ENCODE results near the gene GAS2. TPM values are rescaled to one million over a fixed set of nuclear protein-coding genes. Genes with fewer than 3 reads are reported as not detected.

Gene GAS2
- total and polyA plus RNA-seq, 5 experiments from 2014 or later: 2.9 to 6.0 (median 5.0) TPM

DNA sequence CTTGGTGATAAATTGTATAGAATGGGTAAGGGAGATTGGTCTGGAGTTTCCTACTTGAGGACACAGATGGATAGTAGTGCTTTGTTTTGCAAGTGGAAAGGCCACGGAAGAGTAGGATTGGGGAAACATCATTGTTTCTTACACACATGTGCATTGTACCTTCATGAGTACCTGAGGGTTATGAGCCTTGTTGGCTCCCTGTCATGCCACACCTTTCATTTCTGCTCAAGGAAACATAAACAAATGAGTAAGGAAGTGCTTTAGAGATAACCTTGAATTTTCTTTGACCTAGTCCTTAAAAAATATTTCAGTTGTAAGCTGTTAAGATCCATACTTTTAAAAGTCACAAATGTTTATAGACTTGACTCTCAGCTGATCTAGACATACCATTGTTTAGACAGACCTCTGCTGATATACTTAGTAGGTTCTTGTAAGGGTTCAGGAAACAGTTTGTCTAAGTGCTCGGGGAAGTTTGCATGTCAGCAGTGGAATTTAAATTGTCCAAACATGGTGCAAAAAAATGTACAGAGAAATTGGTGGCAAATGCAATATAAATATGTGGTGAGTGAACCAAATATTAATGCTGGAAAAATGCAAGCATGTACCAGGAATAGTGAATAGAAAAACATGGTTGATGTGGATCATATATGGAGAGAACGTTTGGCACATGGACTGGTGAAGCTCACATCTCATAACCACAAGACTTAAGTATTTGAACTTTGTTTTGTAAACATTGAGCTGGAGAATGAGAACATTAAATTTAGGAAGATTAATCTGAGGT is 40.9 kb downstream of the GAS2 start:
- no peak for DNase-seq
- ATAC-seq: no peak
- Mint-ChIP-seq H3K27me3 (peaks cover 0 to 9% (median 3%) of the 10 kb centered on the region in 5 donors), H3K36me3 (peaks cover 0 to under 1% (median 0%) of the 10 kb centered on the region in 3 donors), H3K4me1 (peaks cover 0 to 7% (median 0%) of the 10 kb centered on the region in 4 donors), H3K9me3 (peaks cover 0 to 5% (median 0%) of the 10 kb centered on the region in 9 donors), H3K4me3 (no peak overlapping the region), H3K27ac (no peak overlapping the region)
- POLR2A ChIA-PET: no interaction called here

GRCh38 chr11:22711071-22711770 is 44.8 kb downstream of the GAS2 start:
- Mint-ChIP-seq H3K36me3 (peaks cover 0 to 11% (median 9%) of the 10 kb centered on the region in 3 donors), H3K9me3 (peaks cover 0 to 30% (median 5%) of the 10 kb centered on the region in 9 donors), H3K27ac (no peak overlapping the region), H3K4me1 (peaks cover 0 to 4% (median 0%) of the 10 kb centered on the region in 4 donors), H3K4me3 (no peak overlapping the region), H3K27me3 (peaks cover 0 to 9% (median 3%) of the 10 kb centered on the region in 5 donors)
- POLR2A ChIA-PET: no interaction called here
- no peak for ATAC-seq
- no peak for DNase-seq

GRCh38 chr11:22711880-22712279 is 45.5 kb downstream of the GAS2 start:
- peaks cover 0 to 30% (median 5%) of the 10 kb centered on the region in 9 donors for H3K9me3 Mint-ChIP-seq
- peaks cover 0 to 9% (median 3%) of the 10 kb centered on the region in 5 donors for H3K27me3 Mint-ChIP-seq
- H3K27ac Mint-ChIP-seq: no peak overlapping the region
- POLR2A ChIA-PET: no interaction called here
- no peak for ATAC-seq
- H3K4me1 Mint-ChIP-seq: peaks cover 0 to 4% (median 0%) of the 10 kb centered on the region in 4 donors
- H3K4me3 Mint-ChIP-seq: no peak overlapping the region
- peaks cover 0 to 11% (median 9%) of the 10 kb centered on the region in 3 donors for H3K36me3 Mint-ChIP-seq
- no peak for DNase-seq

DNA sequence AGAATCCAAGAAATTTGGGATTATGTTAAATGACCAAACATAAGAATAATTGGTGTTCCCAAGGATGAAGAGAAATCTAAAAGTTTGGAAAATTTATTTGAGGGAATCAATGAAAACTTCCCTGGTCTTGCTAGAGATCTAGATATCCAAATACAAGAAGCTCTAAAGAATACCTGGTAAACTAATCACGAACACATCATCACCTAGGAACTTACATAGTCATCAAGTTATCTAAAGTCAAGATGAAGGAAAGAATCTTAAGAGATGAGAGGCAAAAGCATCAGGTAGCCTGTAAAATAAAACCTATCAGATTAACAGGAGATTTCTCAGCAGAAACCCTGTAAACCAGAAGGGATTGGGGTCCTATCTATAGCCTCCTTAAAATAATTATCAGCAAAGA is 46.9 kb downstream of the GAS2 start:
- Mint-ChIP-seq H3K27ac (no peak overlapping the region), H3K27me3 (peaks cover 0 to 9% (median 4%) of the 10 kb centered on the region in 5 donors), H3K36me3 (peaks cover 0 to 11% (median 9%) of the 10 kb centered on the region in 3 donors), H3K4me1 (no peaks in the 10 kb centered on the region), H3K9me3 (peaks cover 0 to 30% (median 5%) of the 10 kb centered on the region in 9 donors), H3K4me3 (no peak overlapping the region)
- no peak for ATAC-seq
- POLR2A ChIA-PET: no interaction called here
- DNase-seq: no peak

- DNase-seq: no peak
- Mint-ChIP-seq H3K27me3 (peaks cover 0 to 9% (median 4%) of the 10 kb centered on the region in 5 donors), H3K4me1 (no peaks in the 10 kb centered on the region), H3K9me3 (peaks cover 0 to 30% (median 5%) of the 10 kb centered on the region in 9 donors), H3K4me3 (no peak overlapping the region), H3K36me3 (peaks cover 0 to 11% (median 9%) of the 10 kb centered on the region in 3 donors), H3K27ac (no peak overlapping the region)
- POLR2A ChIA-PET: no interaction called here
- ATAC-seq: no peak
Measured at GRCh38 chr11:22715971-22716370, 49.6 kb downstream of the GAS2 start.

DNA sequence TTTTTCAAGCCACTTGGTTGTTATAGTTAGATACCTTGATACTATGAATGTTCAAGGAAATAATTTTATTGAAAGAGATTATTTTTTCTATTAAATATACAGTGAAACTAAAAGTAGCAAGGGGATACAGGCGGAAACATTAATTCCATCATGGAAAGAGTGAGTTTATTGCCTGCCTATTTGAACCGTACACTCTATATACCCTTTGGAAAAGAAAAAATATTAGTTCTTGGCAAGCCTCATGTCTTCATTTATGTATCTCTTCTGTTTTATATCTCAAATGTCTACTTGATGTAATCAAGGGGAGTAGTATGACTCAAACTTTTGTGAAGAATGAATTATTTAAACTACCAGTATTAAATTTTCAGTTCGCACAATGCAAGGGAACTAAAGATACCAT is 54.0 kb downstream of the GAS2 start:
- Mint-ChIP-seq H3K4me3 (no peak overlapping the region), H3K27me3 (peaks cover 0 to 1% (median 0%) of the 10 kb centered on the region in 5 donors), H3K9me3 (peaks cover 0 to 5% (median 0%) of the 10 kb centered on the region in 9 donors), H3K27ac (no peak overlapping the region), H3K4me1 (no peaks in the 10 kb centered on the region), H3K36me3 (no peaks in the 10 kb centered on the region)
- POLR2A ChIA-PET: no interaction called here
- ATAC-seq (no peak), DNase-seq (no peak)

DNA sequence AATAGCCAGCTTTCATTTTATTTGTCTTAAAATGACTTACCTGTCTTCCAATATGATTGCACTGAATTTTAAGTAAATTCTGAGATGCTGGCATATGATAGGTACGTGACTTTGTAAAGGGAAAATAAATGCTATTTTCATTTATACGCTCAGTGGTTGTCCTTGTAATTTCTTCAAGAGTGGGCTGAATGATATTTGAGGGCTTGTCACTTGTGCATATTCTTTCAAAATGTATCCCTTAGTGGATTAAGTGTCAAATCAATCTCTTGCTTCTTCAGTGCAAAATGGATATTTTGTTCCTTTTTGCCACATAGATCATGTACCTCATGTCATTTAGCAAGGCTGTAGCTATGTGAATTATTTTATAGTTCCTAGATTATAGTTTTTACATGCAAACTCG is 56.9 kb downstream of the GAS2 start:
- Mint-ChIP-seq H3K27ac (no peak overlapping the region), H3K4me3 (no peak overlapping the region), H3K9me3 (no peaks in the 10 kb centered on the region), H3K27me3 (no peaks in the 10 kb centered on the region), H3K4me1 (no peaks in the 10 kb centered on the region), H3K36me3 (no peaks in the 10 kb centered on the region)
- POLR2A ChIA-PET: no interaction called here
- no peak for ATAC-seq
- no peak for DNase-seq

GRCh38 chr11:22725079-22725478 is 58.7 kb downstream of the GAS2 start:
- POLR2A ChIA-PET: no interaction called here
- H3K4me3 Mint-ChIP-seq: no peak overlapping the region
- H3K36me3 Mint-ChIP-seq: no peaks in the 10 kb centered on the region
- ATAC-seq (no peak), DNase-seq (no peak)
- peaks cover 0 to 1% (median 0%) of the 10 kb centered on the region in 5 donors for H3K27me3 Mint-ChIP-seq
- no peaks in the 10 kb centered on the region for H3K4me1 Mint-ChIP-seq
- no peaks in the 10 kb centered on the region for H3K9me3 Mint-ChIP-seq
- H3K27ac Mint-ChIP-seq: no peak overlapping the region

GRCh38 chr11:22728600-22729389 is 62.4 kb downstream of the GAS2 start:
- no peaks in the 10 kb centered on the region for H3K9me3 Mint-ChIP-seq
- peaks cover 0 to 3% (median 0%) of the 10 kb centered on the region in 5 donors for H3K27me3 Mint-ChIP-seq
- H3K4me3 Mint-ChIP-seq: no peak overlapping the region
- H3K27ac Mint-ChIP-seq: no peak overlapping the region
- POLR2A ChIA-PET: no interaction called here
- H3K36me3 Mint-ChIP-seq: no peaks in the 10 kb centered on the region
- no peaks in the 10 kb centered on the region for H3K4me1 Mint-ChIP-seq
- DNase-seq (no peak), ATAC-seq (no peak)

DNA sequence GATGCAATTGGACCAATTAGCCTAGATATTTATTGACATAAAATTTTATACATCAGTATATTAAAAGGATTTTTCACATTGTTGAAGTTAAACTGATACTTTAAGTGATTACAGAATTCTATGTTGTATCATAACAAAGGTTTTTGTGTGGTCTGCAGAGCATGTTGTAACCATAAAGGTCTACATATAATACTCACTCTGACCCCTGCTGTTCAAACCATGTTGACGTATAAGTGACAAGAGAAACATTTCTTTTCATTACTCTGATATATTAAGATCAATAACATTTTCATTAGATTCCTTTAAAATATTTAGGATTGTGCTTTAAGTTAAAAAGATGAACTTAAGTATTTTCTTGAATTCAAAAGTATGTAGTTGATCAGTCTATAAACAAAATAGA is 63.9 kb downstream of the GAS2 start:
- H3K27ac Mint-ChIP-seq: no peak overlapping the region
- no peaks in the 10 kb centered on the region for H3K36me3 Mint-ChIP-seq
- H3K4me1 Mint-ChIP-seq: no peaks in the 10 kb centered on the region
- ATAC-seq (peak; percentile 35 to 52), DNase-seq (peak in 4 of 10 donors; percentile 2 to 41 (median 32))
- H3K4me3 Mint-ChIP-seq: no peak overlapping the region
- POLR2A ChIA-PET: no interaction called here
- H3K27me3 Mint-ChIP-seq: peaks cover 0 to 3% (median 0%) of the 10 kb centered on the region in 5 donors
- H3K9me3 Mint-ChIP-seq: no peaks in the 10 kb centered on the region

- Mint-ChIP-seq H3K36me3 (no peaks in the 10 kb centered on the region), H3K4me1 (no peaks in the 10 kb centered on the region), H3K9me3 (no peaks in the 10 kb centered on the region), H3K27me3 (peaks cover 0 to 3% (median 0%) of the 10 kb centered on the region in 5 donors), H3K4me3 (no peak overlapping the region), H3K27ac (no peak overlapping the region)
- no peak for DNase-seq
- POLR2A ChIA-PET: no interaction called here
- ATAC-seq: no peak
Measured at GRCh38 chr11:22732588-22732987, 66.2 kb downstream of the GAS2 start.

- no peak for DNase-seq
- no peak for ATAC-seq
- H3K9me3 Mint-ChIP-seq: no peaks in the 10 kb centered on the region
- no peak overlapping the region for H3K27ac Mint-ChIP-seq
- POLR2A ChIA-PET: no interaction called here
- peaks cover 0 to 2% (median 0%) of the 10 kb centered on the region in 5 donors for H3K27me3 Mint-ChIP-seq
- no peak overlapping the region for H3K4me3 Mint-ChIP-seq
- H3K36me3 Mint-ChIP-seq: no peaks in the 10 kb centered on the region
- no peaks in the 10 kb centered on the region for H3K4me1 Mint-ChIP-seq
Measured at GRCh38 chr11:22733475-22734248, 67.3 kb downstream of the GAS2 start.

Data from naive thymus-derived CD8-positive, alpha-beta T cell (primary cell).